ENCODE results near the gene ADAMTSL2. TPM values are rescaled to one million over a fixed set of nuclear protein-coding genes. Genes with fewer than 3 reads are reported as not detected.

The ADAMTSL2 gene
- total and polyA plus RNA-seq, 2 of the 13 experiments (the other 11 are each of a cell fraction or from before 2014, with no cell fraction given) = 1.9 to 3.8 TPM

- TF ChIP-seq, protein P1, sequence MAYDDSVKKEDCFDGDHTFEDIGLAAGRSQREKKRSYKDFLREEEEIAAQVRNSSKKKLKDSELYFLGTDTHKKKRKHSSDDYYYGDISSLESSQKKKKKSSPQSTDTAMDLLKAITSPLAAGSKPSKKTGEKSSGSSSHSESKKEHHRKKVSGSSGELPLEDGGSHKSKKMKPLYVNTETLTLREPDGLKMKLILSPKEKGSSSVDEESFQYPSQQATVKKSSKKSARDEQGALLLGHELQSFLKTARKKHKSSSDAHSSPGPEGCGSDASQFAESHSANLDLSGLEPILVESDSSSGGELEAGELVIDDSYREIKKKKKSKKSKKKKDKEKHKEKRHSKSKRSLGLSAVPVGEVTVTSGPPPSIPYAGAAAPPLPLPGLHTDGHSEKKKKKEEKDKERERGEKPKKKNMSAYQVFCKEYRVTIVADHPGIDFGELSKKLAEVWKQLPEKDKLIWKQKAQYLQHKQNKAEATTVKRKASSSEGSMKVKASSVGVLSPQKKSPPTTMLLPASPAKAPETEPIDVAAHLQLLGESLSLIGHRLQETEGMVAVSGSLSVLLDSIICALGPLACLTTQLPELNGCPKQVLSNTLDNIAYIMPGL (CRISPR knock-in tag; IDR thresholded peaks at IDR 0.05; ENCODE audit: borderline replicate concordance in 1 of 2, low read depth in 1 of 2) = peak in 1 of 2 experiments; percentile 20; a peak in 1 of 4 replicates
- TF ChIP-seq ZC3H13 (CRISPR knock-in tag; IDR thresholded peaks at IDR 0.05) (no peak), ZNF782 (CRISPR knock-in tag; IDR thresholded peaks at IDR 0.05; ENCODE audit: borderline replicate concordance) (no peak), XRCC5 (optimal IDR thresholded peaks at IDR 0.05; ENCODE audit: low read length) (peak; percentile 62), RCOR2 (CRISPR knock-in tag; IDR thresholded peaks at IDR 0.05) (no peak), BRCA1 (CRISPR knock-in tag; IDR thresholded peaks at IDR 0.05) (peak; percentile 54; the same call in 1 of the 2 replicates), ZNF362 (CRISPR knock-in tag; IDR thresholded peaks at IDR 0.05; ENCODE audit: borderline replicate concordance) (peak; percentile 87), NR2C2 (CRISPR knock-in tag; IDR thresholded peaks at IDR 0.05; ENCODE audit: borderline replicate concordance) (peak; percentile 84), ZNF589 (CRISPR knock-in tag; conservative IDR thresholded peaks at IDR 0.05) (no peak), AHR (CRISPR knock-in tag; IDR thresholded peaks at IDR 0.05) (no peak), ZNF382 (CRISPR knock-in tag; IDR thresholded peaks at IDR 0.05; ENCODE audit: borderline replicate concordance) (no peak), ONECUT2 (CRISPR knock-in tag; IDR thresholded peaks at IDR 0.05) (0 out of 2 replicates have a peak, but pooled peaks have one; percentile 49), NR2F6 (IDR thresholded peaks at IDR 0.05) (peak; percentile 98), NR2F6 (CRISPR knock-in tag; IDR thresholded peaks at IDR 0.05) (peak; percentile 100), ETS1 (CRISPR knock-in tag; IDR thresholded peaks at IDR 0.05) (no peak), ZFP90 (CRISPR knock-in tag; IDR thresholded peaks at IDR 0.05; ENCODE audit: borderline replicate concordance) (peak; percentile 94), ZNF614 (CRISPR knock-in tag; IDR thresholded peaks at IDR 0.05; ENCODE audit: borderline replicate concordance) (0 out of 2 replicates have a peak, but pooled peaks have one; percentile 55), NFIB (CRISPR knock-in tag; IDR thresholded peaks at IDR 0.05; ENCODE audit: borderline replicate concordance) (no peak), TFE3 (CRISPR knock-in tag; IDR thresholded peaks at IDR 0.05) (peak; percentile 56; the same call in 1 of the 2 replicates), NBN (conservative IDR thresholded peaks at IDR 0.05) (no peak), REXO4 (CRISPR knock-in tag; IDR thresholded peaks at IDR 0.05; ENCODE audit: borderline replicate concordance) (no peak), JUN (CRISPR knock-in tag; IDR thresholded peaks at IDR 0.05) (no peak; the same call in 1 of the 2 replicates), NCOA1 (CRISPR knock-in tag; IDR thresholded peaks at IDR 0.05) (peak; percentile 68; the same call in 1 of the 2 replicates), RXRB (CRISPR knock-in tag; IDR thresholded peaks at IDR 0.05; ENCODE audit: borderline replicate concordance) (peak; percentile 92)
- TF ChIP-seq, protein P2, sequence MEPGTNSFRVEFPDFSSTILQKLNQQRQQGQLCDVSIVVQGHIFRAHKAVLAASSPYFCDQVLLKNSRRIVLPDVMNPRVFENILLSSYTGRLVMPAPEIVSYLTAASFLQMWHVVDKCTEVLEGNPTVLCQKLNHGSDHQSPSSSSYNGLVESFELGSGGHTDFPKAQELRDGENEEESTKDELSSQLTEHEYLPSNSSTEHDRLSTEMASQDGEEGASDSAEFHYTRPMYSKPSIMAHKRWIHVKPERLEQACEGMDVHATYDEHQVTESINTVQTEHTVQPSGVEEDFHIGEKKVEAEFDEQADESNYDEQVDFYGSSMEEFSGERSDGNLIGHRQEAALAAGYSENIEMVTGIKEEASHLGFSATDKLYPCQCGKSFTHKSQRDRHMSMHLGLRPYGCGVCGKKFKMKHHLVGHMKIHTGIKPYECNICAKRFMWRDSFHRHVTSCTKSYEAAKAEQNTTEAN (CRISPR knock-in tag; conservative IDR thresholded peaks at IDR 0.05) = peak; percentile 78
These were observed 27.9 kb upstream of the ADAMTSL2 start (continued) for GRCh38 chr9:133506653-133507038.
